ENCODE results near the gene NRN1. TPM values are rescaled to one million over a fixed set of nuclear protein-coding genes. Genes with fewer than 3 reads are reported as not detected.
"Not testable (repeated sequence)": the region's sequence is repeated elsewhere in the genome, so short reads cannot be mapped to it uniquely, and the experiment has no call there.

The NRN1 gene
- total RNA-seq, 3 donors from 2014 or later (not counting 1 experiment from before 2014, with no cell fraction given) = not detected

GRCh38 chr6:5968817-5969734 is 37.6 kb downstream of the NRN1 start:
- intact Hi-C loops (cut with micrococcal nuclease) = no loop called here
- ATAC-seq (no peak), DNase-seq (no peak)
- no peaks in the 10 kb centered on the region for H3K9me3 Mint-ChIP-seq
- Histone ChIP-seq H3K27me3 (ENCODE audit: control insufficient read depth, insufficient read depth, low read length) (no peaks in the 10 kb centered on the region), H3K36me3 (ENCODE audit: control insufficient read depth, insufficient read depth, low read length) (no peaks in the 10 kb centered on the region), H3K9me3 (ENCODE audit: control insufficient read depth, insufficient read depth, low read length) (no peaks in the 10 kb centered on the region), H3K27ac (ENCODE audit: low read length) (no peak overlapping the region), H3K4me1 (ENCODE audit: control insufficient read depth, insufficient read depth, low read length) (peaks cover 3% of the 10 kb centered on the region), H3K4me3 (ENCODE audit: low read length) (no peak overlapping the region)
- TF ChIP-seq CTCF (IDR thresholded peaks at IDR 0.05) = no peak
- no peaks in the 10 kb centered on the region for H3K36me3 Mint-ChIP-seq
- H3K27me3 Mint-ChIP-seq (ENCODE audit: low read depth in 2 of 2) = peaks cover 11 to 12% of the 10 kb centered on the region in 2 donors
- H3K4me3 Mint-ChIP-seq = no peak overlapping the region
- 30% methylated on average over 11 of the region's 11 CpGs for WGBS (ENCODE audit: insufficient coverage)
- H3K4me1 Mint-ChIP-seq = peaks cover 11 to 21% of the 10 kb centered on the region in 2 donors
- no peak overlapping the region for H3K27ac Mint-ChIP-seq

- intact Hi-C loops (cut with micrococcal nuclease); H3K4me1 ChIP-seq (ENCODE audit: control insufficient read depth, insufficient read depth, low read length): not testable (repeated sequence)
- WGBS (ENCODE audit: insufficient coverage) = 90% methylated on average over 3 of the region's 3 CpGs
Observed at GRCh38 chr6:5968036-5968435, 38.7 kb downstream of the NRN1 start.

GRCh38 chr6:5967594-5967993 is 39.1 kb downstream of the NRN1 start:
- Mint-ChIP-seq H3K36me3 (no peaks in the 10 kb centered on the region), H3K27me3 (ENCODE audit: low read depth in 2 of 2) (peaks cover 5 to 12% of the 10 kb centered on the region in 2 donors), H3K9me3 (no peaks in the 10 kb centered on the region), H3K4me3 (no peak overlapping the region), H3K27ac (no peak overlapping the region), H3K4me1 (peaks cover 11 to 21% of the 10 kb centered on the region in 2 donors)
- no peak for DNase-seq
- ATAC-seq = no peak
- Histone ChIP-seq H3K27ac (ENCODE audit: low read length) (no peak overlapping the region), H3K4me1 (ENCODE audit: control insufficient read depth, insufficient read depth, low read length) (peaks cover 3% of the 10 kb centered on the region), H3K27me3 (ENCODE audit: control insufficient read depth, insufficient read depth, low read length) (no peaks in the 10 kb centered on the region), H3K36me3 (ENCODE audit: control insufficient read depth, insufficient read depth, low read length) (no peaks in the 10 kb centered on the region), H3K4me3 (ENCODE audit: low read length) (no peak overlapping the region), H3K9me3 (ENCODE audit: control insufficient read depth, insufficient read depth, low read length) (no peaks in the 10 kb centered on the region)
- WGBS (ENCODE audit: insufficient coverage) = 73% methylated on average over 1 of the region's 1 CpG
- intact Hi-C loops (cut with micrococcal nuclease) = no loop called here
- no peak for TF ChIP-seq CTCF (IDR thresholded peaks at IDR 0.05)

More at GRCh38 chr6:5968036-5968435, 38.7 kb downstream of the NRN1 start:
- H3K27ac ChIP-seq (ENCODE audit: low read length); H3K36me3 ChIP-seq (ENCODE audit: control insufficient read depth, insufficient read depth, low read length); H3K4me3 ChIP-seq (ENCODE audit: low read length); H3K27ac Mint-ChIP-seq; ATAC-seq; DNase-seq; H3K9me3 Mint-ChIP-seq; H3K36me3 Mint-ChIP-seq; H3K9me3 ChIP-seq (ENCODE audit: control insufficient read depth, insufficient read depth, low read length); H3K4me3 Mint-ChIP-seq; H3K27me3 ChIP-seq (ENCODE audit: control insufficient read depth, insufficient read depth, low read length): not testable (repeated sequence)
- Mint-ChIP-seq H3K27me3 (ENCODE audit: low read depth in 2 of 2) (peaks cover 10 to 12% of the 10 kb centered on the region in 2 donors), H3K4me1 (peaks cover 11 to 21% of the 10 kb centered on the region in 2 donors)

- Mint-ChIP-seq H3K27me3 (ENCODE audit: low read depth in 2 of 2) (peaks cover 0 to 8% of the 10 kb centered on the region in 2 donors), H3K27ac (no peak overlapping the region), H3K9me3 (no peaks in the 10 kb centered on the region), H3K4me3 (no peak overlapping the region), H3K36me3 (no peaks in the 10 kb centered on the region), H3K4me1 (no peaks in the 10 kb centered on the region)
- no peak overlapping the region for H3K27ac ChIP-seq (ENCODE audit: low read length)
- H3K9me3 ChIP-seq (ENCODE audit: control insufficient read depth, insufficient read depth, low read length) = no peaks in the 10 kb centered on the region
- ATAC-seq = no peak
- H3K36me3 ChIP-seq (ENCODE audit: control insufficient read depth, insufficient read depth, low read length) = no peaks in the 10 kb centered on the region
- no peaks in the 10 kb centered on the region for H3K27me3 ChIP-seq (ENCODE audit: control insufficient read depth, insufficient read depth, low read length)
- 100% methylated on average over 2 of the region's 2 CpGs for WGBS (ENCODE audit: insufficient coverage)
- DNase-seq = no peak
- no peaks in the 10 kb centered on the region for H3K4me1 ChIP-seq (ENCODE audit: control insufficient read depth, insufficient read depth, low read length)
- TF ChIP-seq CTCF (IDR thresholded peaks at IDR 0.05) = no peak
- intact Hi-C loops (cut with micrococcal nuclease) = no loop called here
- H3K4me3 ChIP-seq (ENCODE audit: low read length) = no peak overlapping the region
Observed at GRCh38 chr6:5962794-5963193, 43.9 kb downstream of the NRN1 start.

All from natural killer cell (primary cell).